Stimulated activated CD4-positive, alpha-beta T cell treated with anti-CD3 and anti-CD28 coated beads, Interleukin-15, amount 100 ng/mL, for 48 hours (primary cell): ENCODE results near the gene NOC2L.
"Not testable (repeated sequence)": the region's sequence is repeated elsewhere in the genome, so short reads cannot be mapped to it uniquely, and the experiment has no call there.

Source experiments
- DNase-seq, 2 donors: peaks; one replicate each; pipeline ENCODE4 v3.0.0-alpha.2; 2020; ENCODE audit warnings: low read depth in 2 of 2

Gene NOC2L

DNA sequence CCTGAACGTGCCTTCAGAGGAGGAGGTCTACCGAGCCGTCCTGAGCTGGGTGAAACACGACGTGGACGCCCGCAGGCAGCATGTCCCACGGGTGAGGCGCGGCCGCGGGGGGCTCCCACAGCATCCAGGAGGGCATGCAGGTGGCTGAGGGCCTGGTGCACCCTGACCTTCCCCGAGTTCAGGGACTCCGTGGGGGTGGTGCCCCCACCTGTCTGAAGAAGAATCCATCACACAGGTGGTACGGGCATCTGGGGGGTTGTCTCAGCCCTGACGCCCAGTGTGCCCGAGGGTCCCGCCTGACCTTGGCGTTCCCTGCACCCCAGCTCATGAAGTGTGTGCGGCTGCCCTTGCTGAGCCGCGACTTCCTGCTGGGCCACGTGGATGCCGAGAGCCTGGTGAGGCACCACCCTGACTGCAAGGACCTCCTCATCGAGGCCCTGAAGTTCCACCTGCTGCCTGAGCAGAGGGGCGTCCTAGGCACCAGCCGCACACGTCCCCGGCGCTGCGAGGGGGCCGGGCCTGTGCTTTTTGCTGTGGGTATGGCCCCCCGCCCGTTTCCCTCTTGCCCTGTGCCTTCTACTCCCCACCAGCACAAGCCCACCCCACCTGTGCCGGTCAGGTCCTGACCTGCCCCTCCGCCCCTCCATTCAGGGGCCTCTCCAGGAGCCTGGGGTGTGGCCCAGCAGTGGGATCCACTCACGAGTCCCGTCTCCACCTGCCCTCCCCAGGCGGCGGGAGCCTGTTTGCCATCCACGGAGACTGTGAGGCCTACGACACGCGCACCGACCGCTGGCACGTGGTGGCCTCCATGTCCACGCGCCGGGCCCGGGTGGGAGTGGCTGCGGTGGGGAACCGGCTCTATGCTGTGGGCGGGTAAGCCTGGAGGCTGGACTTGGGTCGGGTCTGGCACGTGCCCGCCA lies 3.6 kb upstream of the NOC2L start:
- no peak for DNase-seq

DNA sequence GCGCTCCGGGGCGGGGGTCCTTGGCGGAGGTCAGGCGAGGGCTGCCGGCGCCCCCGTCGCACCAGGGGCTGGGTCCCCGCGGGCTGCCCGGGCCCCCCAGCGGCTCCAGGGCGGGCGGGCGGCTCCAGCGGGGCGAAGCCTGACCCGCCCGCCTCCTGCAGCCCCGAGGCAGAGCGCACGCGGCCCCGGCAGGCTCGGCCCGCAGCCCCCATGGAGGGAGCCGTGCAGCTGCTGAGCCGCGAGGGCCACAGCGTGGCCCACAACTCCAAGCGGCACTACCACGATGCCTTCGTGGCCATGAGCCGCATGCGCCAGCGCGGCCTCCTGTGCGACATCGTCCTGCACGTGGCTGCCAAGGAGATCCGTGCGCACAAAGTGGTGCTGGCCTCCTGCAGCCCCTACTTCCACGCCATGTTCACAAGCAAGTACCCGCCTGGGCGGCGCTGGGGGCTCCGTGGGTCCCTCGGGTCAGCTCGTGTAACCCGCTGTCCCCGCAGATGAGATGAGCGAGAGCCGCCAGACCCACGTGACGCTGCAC lies 2.1 kb upstream of the NOC2L start:
- no peak for DNase-seq

DNA sequence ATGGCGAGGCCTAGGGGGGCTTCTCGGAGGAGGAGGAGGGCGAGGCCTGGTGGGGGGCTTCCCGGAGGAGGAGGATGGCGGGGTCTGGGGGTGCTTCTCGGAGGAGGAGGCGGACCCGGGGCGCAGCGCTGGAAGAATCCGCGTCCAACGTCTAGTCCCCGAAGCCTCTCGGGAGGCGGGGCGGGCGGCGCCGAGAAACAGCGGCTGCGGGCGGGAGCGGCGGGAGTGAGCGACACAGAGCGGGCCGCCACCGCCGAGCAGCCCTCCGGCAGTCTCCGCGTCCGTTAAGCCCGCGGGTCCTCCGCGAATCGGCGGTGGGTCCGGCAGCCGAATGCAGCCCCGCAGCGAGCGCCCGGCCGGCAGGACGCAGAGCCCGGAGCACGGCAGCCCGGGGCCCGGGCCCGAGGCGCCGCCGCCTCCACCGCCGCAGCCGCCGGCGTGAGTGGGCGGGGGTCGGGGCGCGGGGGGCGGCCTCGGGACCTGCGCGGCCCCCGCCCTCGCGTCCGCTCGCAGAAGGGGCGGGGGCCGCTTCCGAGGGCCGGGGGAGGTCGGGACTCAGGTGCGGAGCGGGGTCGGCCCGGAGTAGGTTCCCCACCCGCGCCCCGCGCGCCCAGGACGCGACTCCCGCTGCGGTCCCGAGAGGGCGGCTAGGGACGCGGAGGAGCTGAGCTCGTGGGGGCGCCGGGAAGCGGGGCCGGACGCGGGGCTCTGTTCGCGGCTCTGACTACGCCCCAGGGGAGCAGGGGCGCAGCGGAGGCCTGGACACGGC lies 1.5 kb upstream of the NOC2L start, which contains the start of gene KLHL17:
Gene KLHL17, plus strand, starts transcription at position 222 of the 769 bp plus-strand sequence. Its CDS starts 110 bp downstream, at position 332.
- DNase-seq = peak; percentile 68 to 81

DNA sequence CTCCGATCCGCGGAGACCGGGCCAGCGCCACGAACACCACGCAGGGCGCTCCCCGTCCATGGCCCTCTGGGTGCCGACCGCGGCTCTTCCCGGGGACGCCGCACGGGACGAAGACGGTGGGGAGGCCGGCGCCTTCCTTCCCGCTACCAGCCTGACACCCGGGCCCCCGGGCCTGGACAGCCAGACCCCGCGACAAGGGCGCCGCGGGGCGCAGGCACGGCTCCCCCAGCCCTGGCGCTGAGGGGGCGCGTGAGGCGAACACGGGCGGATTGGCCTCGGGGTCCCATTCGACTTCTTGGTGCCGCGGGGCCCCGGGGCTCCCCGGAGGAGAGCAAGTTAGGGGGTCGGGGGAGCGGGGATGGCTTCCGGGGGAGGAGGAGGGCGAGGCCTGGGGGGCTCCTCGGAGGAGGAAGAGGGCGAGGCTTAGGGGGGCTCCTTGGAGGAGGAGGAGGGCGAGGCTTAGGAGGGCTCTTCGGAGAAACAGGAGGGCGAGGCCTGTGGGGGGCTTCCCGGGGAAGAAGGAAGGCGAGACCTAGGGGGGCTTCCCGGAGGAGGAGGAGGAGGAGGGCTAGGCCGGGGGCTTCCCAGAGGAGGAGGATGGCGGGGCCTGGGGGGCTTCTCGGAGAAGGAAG lies 791 bp upstream of the NOC2L start:
- no peak for DNase-seq

DNA sequence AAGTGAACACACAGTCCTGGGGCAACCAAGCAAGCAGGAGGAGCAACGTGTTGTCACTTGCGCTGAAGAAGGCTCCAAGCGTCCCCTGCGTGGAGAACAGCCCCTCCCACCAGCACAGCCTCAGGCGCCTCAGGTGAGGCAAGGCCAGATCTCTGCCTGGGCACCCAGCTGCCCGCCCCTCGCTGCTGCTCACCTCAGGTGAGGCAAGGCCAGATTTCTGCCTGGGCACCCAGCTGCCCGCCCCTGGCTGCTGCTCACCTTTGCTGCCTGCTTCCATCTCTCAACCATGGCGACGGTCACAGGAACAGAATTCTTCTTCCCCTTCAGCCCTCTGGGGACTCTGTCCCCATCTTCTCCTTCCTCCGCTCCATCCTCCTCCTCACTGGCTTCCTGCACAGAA lies 2.4 kb downstream of the NOC2L start:
- DNase-seq = no peak

DNA sequence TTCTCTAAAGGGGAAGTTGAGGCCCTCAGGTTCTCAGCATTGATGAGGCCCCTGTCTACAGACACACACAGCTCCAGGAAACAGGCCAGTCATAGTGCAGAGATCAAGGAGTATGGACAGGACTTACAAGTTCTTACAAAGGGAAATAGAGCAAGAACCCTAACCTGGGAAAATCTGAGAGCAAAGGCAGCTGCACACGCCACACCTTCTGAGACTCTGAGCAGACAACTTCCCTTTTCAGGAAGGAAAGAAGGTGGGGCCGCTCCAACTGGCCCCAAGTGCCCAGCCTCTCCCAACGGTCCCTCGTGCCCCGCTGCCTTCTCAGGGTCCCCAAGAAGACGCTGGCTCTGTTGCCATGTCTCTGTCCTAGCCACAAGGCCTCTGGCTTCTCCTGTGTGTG lies 3.6 kb downstream of the NOC2L start:
- DNase-seq = no peak

DNA sequence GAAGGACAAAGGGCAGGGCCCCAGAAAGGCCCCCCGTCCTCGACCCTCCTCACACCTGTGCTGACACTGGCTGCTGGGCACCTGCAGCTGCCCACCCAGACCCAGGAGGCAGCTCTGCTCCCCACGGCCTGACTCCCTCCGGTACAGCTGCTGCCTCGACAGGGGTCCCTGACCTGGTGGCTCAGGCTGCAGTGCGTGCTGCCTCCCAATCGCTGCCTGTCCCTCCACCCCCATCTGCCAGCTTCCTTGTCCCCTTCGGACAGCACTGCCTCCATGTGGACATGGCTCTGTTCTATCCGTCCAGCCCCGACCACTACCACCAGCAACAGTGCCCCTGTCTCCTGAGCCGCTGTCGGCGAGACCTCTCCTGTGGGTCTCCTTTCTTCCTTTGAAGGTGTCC lies 4.1 kb downstream of the NOC2L start:
- DNase-seq = no peak

DNA sequence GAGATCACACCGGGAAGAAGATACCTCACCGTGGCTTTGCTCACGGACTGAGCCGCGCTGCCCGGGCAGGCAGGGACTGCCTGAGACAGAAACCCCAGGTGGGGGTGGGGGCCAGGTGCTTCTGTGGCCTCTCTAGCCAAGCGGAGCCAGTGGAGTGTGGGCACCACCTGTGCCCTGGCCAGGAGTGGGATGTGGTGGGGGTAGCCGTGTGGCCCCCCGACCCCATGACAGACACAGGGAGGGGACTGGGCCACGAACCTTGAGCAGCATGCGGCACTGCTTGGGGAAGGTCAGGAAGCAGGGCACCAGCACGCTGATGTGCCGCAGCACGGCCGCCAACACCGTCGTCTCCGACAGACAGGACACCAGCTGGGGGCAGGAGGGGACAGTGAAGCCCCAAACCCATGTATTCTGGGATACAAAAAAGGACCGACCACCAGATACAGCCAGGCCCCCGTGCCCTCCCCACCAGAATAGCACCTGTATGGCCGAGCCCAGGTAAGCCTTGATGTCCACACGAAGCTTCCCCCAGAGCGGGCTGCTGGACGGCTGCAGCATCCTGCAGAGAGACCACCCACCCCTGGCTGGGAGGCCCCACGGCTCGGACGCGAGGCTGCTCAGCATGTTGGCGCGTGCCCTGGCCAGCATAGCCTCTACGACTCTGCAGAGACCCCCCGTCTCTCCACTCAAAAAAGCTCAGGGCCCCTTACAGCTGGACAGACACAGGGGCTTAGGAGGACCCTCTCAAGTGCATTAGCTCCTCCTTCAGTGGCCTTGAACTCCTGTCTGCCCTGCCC lies 5.3 kb downstream of the NOC2L start:
- DNase-seq = no peak

DNA sequence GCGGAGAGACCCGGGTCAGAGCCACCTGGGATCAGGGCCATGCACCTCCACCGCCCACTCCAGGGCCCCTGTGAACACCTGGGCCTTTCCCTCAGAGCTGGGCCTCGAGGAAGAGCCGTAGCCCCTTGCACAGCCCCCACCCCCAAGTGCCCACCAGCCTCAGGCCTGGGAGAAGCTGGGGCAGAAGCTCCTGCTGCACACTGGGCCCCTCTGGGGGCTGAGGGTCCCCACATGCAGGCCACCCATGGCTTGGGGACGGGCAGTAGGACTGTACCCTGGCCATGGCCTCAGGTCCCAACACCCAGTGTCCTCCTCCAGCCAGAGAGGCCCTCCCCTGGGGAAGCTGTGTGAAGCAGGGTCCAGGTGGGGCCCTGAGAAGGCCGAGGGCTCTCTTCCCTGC lies 6.5 kb downstream of the NOC2L start:
- DNase-seq = no peak

DNA sequence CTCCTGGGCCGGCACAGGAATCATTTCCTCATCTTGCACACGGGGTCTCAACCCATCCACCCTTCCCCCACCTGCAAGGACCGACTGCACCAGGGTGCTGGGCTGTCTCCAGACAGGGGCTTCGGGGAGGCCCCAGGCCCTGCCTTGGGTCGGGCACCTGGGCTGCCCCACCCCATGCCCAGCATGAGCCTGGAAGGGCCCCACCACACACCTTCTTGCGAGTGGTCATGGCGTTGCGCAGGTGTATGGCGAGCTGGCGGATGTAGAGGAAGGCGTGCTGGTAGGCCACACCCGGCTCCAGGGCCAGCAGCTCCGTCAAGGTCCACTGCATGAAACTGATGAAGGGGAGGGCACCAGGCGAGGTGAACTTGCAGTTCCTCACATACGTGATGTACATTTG lies 6.9 kb downstream of the NOC2L start:
- no peak for DNase-seq

DNA sequence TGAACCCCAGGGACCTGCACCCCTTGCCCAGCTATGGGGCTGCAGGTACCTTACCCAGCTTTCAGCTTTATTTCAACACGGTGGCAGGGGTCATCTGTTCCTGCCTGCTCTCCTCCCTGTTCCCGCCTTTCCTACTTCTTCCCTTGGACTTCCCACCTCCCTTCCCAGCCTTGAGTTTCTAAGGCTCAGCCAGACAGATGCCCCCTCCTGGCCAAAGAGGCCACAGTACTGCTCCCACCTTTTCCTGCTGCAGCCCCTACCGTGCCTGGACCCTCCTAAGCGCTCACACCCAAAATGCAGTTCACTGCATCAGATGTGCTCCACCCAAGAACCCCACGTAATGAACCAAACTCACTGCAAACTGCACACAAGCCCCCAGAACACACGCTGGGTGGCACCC lies 7.7 kb downstream of the NOC2L start:
- no peak for DNase-seq

DNA sequence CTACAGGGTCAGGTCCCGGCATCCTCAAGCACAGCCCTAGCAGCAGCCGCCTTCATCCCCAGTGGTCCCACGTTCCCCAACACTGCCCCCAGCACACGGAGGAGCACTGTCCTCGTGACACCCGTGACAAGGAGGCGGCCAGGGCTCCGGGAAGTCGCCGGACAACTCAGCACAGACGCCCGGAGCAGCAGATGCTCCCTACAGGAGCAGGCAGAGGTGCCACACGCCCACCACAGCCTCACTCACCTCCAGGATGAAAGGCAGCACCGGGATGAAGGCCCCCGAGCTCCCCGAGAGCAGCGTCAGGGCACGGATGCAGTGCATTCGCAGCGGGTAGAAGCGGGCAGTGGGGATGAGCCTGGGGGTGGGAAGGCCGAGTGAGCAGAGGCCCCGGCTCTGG lies 8.2 kb downstream of the NOC2L start:
- DNase-seq = no peak

DNA sequence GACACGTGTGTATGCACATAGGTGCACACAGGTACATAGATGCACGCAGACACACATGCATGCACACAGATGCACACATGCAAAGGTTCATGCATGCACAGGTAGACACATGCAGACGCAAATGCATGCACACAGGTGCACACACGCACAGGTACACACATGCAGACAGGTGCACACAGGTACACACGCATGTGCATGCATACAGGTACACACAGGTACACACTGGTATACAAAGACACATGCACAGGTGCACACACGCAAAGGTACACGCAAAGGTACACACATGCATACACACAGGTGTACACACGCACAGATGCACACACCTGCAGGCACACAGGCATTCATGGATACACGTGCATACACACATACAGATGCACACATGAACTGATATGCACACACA lies 8.8 kb downstream of the NOC2L start:
- DNase-seq = no peak

DNA sequence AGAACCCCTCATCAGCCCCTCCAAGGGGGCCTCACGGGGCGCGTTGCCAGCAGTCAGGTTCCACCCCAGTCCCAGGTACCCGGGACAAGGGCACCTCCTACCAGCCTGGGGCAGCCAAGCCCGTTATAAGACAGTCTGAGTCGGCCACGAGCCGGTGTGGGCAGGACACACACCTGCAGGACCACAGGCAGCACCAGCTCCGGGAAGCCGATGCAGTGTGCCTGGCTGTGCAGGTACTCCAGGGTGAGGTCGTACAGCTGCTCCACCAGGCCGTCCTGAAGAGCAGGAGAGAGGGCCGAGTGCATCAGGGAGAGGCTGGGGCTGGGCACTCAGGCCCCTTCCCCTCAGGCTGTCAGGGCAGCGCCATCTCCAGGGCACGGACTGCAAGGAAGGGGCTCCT lies 11.1 kb downstream of the NOC2L start:
- DNase-seq = no peak

DNA sequence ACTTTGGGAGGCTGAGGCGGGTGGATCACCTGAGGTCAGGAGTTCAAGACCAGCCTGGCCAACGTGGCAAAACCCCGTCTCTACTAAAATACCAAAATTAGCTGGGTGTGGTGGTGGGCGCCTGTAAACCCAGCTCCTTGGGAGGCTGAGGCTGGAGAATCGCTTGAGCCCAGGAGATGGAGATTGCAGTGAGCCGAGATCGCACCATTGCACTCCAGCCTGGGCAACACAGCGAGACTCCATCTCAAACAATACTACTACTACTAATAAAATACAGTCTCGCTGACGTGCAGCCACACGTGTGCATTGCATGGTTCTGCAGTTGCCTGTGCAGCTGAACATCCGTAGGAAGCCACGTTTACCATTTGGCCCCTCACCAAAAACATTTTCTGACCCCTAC lies 12.2 kb downstream of the NOC2L start:
- DNase-seq = not testable (repeated sequence)

DNA sequence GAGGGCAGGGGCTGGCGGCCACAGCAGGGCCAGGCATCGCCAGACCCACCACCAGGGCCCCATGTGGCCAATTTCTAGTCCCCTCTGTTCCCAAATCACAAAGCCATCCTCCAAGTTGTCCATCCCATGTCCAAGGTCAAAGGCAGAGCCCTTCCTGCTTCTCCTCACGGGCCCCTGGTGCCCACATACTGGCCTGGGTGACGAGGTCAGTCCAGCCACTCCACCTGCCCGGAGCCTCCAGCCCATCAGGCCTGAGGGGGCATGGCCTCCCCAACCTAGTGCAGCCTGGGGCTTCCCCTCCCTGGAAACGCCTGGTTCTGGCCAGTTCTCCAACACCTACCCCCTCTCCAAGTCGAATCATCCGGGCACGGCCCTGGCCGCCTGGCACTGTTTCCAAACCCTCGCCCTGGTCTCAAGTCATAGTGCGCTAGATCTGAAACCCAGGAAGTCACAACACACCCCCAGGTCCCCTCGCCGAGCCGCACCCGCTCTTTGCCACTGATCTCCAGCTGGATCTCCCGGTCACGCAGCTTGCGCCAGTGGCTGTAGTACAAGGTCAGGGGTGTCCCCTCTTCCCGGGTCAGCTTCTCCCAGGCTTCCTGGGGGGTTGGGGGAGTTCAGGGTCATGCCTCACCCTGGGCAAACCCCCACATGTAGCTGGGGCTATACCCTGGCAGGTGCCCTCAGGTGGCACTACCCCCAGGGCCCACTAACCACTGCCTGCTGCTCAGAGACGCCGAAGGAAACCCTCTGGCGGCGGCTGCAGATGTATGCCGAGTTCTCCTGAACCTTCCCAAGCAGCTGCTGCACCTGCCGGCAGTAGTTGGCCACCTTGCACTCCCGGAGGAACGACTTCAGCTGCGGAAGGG lies 13.1 kb downstream of the NOC2L start:
- no peak for DNase-seq

DNA sequence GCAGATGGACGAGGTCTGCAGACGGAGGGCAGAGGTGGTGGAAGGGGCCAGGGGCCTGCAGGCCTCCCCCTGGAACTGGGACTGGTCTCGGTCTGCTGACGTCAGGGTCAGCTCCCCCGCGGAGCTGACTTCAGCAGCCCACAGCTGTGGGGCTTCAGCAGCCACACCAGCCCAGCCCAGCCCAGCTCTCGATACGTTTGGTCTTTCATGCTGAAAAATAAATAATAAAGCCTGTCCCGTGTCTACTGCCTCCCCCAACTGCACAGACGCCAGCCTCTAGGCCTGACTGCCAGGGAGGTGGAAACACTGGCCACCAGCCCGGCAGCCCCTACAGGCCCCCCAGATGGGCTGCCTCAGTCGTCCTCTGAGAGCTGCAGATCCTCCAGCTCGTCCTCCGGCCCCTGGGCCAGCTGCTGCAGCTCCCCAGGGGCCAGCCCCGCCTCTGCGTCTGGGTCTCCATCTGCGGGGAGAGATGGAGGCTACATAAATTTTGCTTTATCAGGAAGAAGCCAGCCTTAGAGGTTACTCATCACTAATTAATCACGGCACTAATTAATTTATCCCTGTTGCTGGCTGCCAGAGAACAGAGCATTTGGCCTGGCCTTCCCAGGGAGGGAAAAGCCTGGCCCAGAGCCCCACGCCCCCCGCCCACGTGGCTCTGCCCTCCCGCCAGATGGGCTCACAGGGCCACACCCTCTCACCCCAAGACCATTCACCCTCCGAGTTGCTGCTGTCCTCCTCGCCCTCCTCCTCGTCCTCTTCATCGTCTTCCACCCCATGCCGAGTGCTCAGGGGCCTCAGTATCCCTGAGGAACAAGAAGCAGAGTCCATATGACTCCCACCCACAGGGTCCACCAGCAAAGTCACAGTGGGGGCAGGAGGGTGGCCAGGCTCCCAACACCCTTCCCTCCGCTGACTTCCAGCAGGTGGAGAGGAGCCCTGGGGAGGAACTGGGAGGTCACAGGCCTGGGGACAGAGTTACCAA lies 14.4 kb downstream of the NOC2L start:
- no peak for DNase-seq

DNA sequence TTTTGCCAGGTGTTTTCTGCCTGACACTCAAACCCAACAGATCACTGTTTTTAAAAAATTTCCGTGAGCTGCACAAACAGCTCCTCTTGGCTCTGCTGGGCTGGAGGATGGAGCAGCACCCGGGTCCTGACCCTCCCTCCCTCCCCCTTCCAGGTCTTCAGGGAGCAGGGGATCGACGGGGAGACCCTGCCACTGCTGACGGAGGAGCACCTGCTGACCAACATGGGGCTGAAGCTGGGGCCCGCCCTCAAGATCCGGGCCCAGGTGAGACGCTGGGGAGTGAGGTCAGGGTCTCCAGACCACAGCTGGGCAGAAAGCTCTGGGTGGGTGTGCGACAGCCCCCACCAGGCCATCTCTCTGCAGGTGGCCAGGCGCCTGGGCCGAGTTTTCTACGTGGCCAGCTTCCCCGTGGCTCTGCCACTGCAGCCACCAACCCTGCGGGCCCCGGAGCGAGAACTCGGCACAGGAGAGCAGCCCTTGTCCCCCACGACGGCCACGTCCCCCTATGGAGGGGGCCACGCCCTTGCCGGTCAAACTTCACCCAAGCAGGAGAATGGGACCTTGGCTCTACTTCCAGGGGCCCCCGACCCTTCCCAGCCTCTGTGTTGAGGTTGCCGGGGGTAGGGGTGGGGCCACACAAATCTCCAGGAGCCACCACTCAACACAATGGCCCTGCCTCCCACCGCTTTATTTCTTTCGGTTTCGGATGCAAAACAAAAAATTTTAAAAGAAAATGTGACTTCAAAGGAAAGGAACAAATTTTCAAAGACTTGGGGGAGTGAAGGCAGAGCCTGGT lies 15.3 kb downstream of the NOC2L start:
- DNase-seq = no peak
